HS-27A (cell line): ENCODE data around the gene CFAP20DC.

Experiments
- DNase-seq: peaks from one replicate; pipeline ENCODE4 v3.0.0-alpha.2; 2012; ENCODE audit warnings: low read depth, missing footprints

CFAP20DC gene

GRCh38 chr3:58693940-58694850, 355.6 kb downstream of the CFAP20DC start:
- DNase-seq, result no peak

- no peak for DNase-seq
Observed at GRCh38 chr3:58692484-58692883, 357.3 kb downstream of the CFAP20DC start.
